Stomach (tissue), 4 donors: ENCODE data around the gene MYO16.

Experiments
- CTCF ChIP-seq, 7 experiments: fragments of 450-650 bp in 4 of 7; fragments of 200-600 bp in 3 of 7; sonication (generic) in 3 of 7; IDR thresholded peaks; one replicate each; pipeline ENCODE4 v1.5.1; 2016 to 2019; ENCODE audit warnings: antibody characterized with exemption in 7 of 7, control low read depth in 2 of 7, mild to moderate bottlenecking in 1 of 7
- EP300 ChIP-seq: sonication (generic); formaldehyde crosslinking; IDR thresholded peaks from one replicate; pipeline ENCODE4 v1.6.1; 2017; ENCODE audit warnings: antibody characterized with exemption
- POLR2A ChIP-seq, 4 donors: fragments of 450-650 bp; IDR thresholded peaks; one replicate each; pipeline ENCODE4 v1.6.1; 2016; ENCODE audit warnings: antibody characterized with exemption in 4 of 4, control low read depth in 2 of 4, mild to moderate bottlenecking in 1 of 4, moderate library complexity in 1 of 4
- POLR2AphosphoS5 ChIP-seq, 3 donors: sonication (generic); formaldehyde crosslinking; IDR thresholded peaks; one replicate each; pipeline ENCODE4 v1.6.1; 2016; ENCODE audit warnings: antibody characterized with exemption in 3 of 3

GRCh38 chr13:108812661-108813060, 183.2 kb downstream of the MYO16 start:
- TF ChIP-seq POLR2AphosphoS5 (IDR thresholded peaks at IDR 0.05) (no peak), CTCF (IDR thresholded peaks at IDR 0.05) (no peak), EP300 (no peak), POLR2A (IDR thresholded peaks at IDR 0.05) (no peak)
